Sigmoid colon (tissue), 4 donors: ENCODE measurements around the gene TMEM198.

Source experiments
- CTCF ChIP-seq, 4 experiments: fragments of 450-650 bp in 3 of 4; fragments of 200-600 bp in 1 of 4; IDR thresholded peaks; one replicate each; pipeline ENCODE4 v1.5.1; 2016 to 2019; ENCODE audit warnings: antibody characterized with exemption in 4 of 4, mild to moderate bottlenecking in 3 of 4, moderate library complexity in 2 of 4
- EP300 ChIP-seq, 4 donors: sonication (generic); formaldehyde crosslinking; IDR thresholded peaks; one replicate each; pipeline ENCODE4 v1.6.1; 2017; ENCODE audit warnings: antibody characterized with exemption in 4 of 4
- POLR2A ChIP-seq, 2 donors: fragments of 450-650 bp; IDR thresholded peaks; one replicate each; pipeline ENCODE4 v1.6.1; 2016; ENCODE audit warnings: antibody characterized with exemption in 2 of 2, mild to moderate bottlenecking in 2 of 2, moderate library complexity in 2 of 2
- POLR2AphosphoS5 ChIP-seq, 4 donors: sonication (generic); formaldehyde crosslinking; IDR thresholded peaks; one replicate each; pipeline ENCODE4 v1.6.1; 2017; ENCODE audit warnings: antibody characterized with exemption in 4 of 4

GRCh38 chr2:219501849-219502248 lies 42.0 kb upstream of the TMEM198 start:
- no peak for TF ChIP-seq POLR2A (IDR thresholded peaks at IDR 0.05)
- no peak for TF ChIP-seq CTCF (IDR thresholded peaks at IDR 0.05)
- TF ChIP-seq POLR2AphosphoS5 (IDR thresholded peaks at IDR 0.05), result no peak
- no peak for TF ChIP-seq EP300 (IDR thresholded peaks at IDR 0.05)
